PC-9 (cell line): ENCODE results near the gene CCR5. TPM values are rescaled to one million over a fixed set of nuclear protein-coding genes. Genes with fewer than 3 reads are reported as not detected.

Source experiments
- BruUV-seq: library from RNA; stranded (reverse); fragments of 400-500 nt; replicated peaks from 2 replicates; lab custom pipeline; 2021; lab: Mats Ljungman, UMichigan
- CTCF ChIA-PET: fragments of 300-600 bp; sonication (Branson Sonifier 250); formaldehyde crosslinking; loops from one replicate; lab custom pipeline; 2022; ENCODE audit warnings: antibody characterized with exemption; lab: Charles Lee
- POLR2A ChIA-PET: fragments of 300-600 bp; sonication (Branson Sonifier 250); formaldehyde crosslinking; loops from one replicate; lab custom pipeline; 2022; ENCODE audit warnings: antibody characterized with exemption; ENCODE audit not compliant: unreplicated experiment; lab: Charles Lee
- DNase-seq, 2 experiments: peaks; one replicate each; pipeline versions ENCODE4 v3.0.0 to v3.0.0-alpha.2; 2015 to 2022; ENCODE audit warnings: mixed read lengths in 1 of 2
- H2AFZ ChIP-seq: fragments of 200-600 bp; sonication (generic); 2 replicates; pipeline ENCODE4 v1.8.1; 2017; ENCODE audit warnings: antibody characterized with exemption
- H3F3A ChIP-seq: fragments of 200-600 bp; sonication (generic); 2 replicates; pipeline ENCODE4 v1.8.1; 2017; ENCODE audit warnings: antibody characterized with exemption, mild to moderate bottlenecking, low read depth; ENCODE audit not compliant: insufficient read depth
- H3K27ac ChIP-seq: fragments of 200-600 bp; sonication (generic); 2 replicates; pipeline ENCODE4 v1.6.1; 2016; ENCODE audit warnings: mixed run types
- H3K27me3 ChIP-seq: fragments of 200-600 bp; sonication (generic); 2 replicates; pipeline ENCODE4 v1.6.1; 2016; ENCODE audit warnings: low read depth, mixed run types; ENCODE audit not compliant: insufficient read depth
- H3K36me3 ChIP-seq: fragments of 200-600 bp; sonication (generic); 2 replicates; pipeline ENCODE4 v1.6.1; 2016; ENCODE audit warnings: low read depth, mixed run types
- H3K4me1 ChIP-seq: fragments of 200-600 bp; sonication (generic); replicated peaks from 2 replicates; pipeline ENCODE4 v1.6.1; 2016; ENCODE audit warnings: mixed run types; ENCODE audit not compliant: insufficient read depth
- H3K4me2 ChIP-seq: fragments of 200-600 bp; sonication (generic); 2 replicates; pipeline ENCODE4 v1.6.1; 2017; ENCODE audit warnings: mixed run types
- H3K4me3 ChIP-seq: fragments of 200-600 bp; sonication (generic); 2 replicates; pipeline ENCODE4 v1.6.1; 2016; ENCODE audit warnings: mixed run types
- H3K79me2 ChIP-seq: fragments of 200-600 bp; sonication (generic); 2 replicates; pipeline ENCODE4 v1.6.1; 2017; ENCODE audit warnings: low read depth, mixed run types
- H3K9me2 ChIP-seq: fragments of 200-600 bp; sonication (generic); 2 replicates; pipeline ENCODE4 v1.8.1; 2017; ENCODE audit warnings: mild to moderate bottlenecking; ENCODE audit not compliant: insufficient read depth
- H3K9me3 ChIP-seq: fragments of 200-600 bp; sonication (generic); 2 replicates; pipeline ENCODE4 v1.8.1; 2016; ENCODE audit warnings: low read depth; ENCODE audit not compliant: insufficient read depth
- H4K20me1 ChIP-seq: fragments of 200-600 bp; sonication (generic); 2 replicates; pipeline ENCODE4 v1.8.1; 2017; ENCODE audit not compliant: insufficient read depth
- EZH2 ChIP-seq: fragments of 200-600 bp; sonication (generic); IDR thresholded peaks from 2 replicates; pipeline ENCODE4 v1.8.0; 2017; ENCODE audit warnings: antibody characterized with exemption, low read depth
- intact Hi-C: fragments of 100-400 bp; cut with micrococcal nuclease; formaldehyde crosslinking; loops from one replicate; pipeline ENCODE4 v1.10.0; 2022; ENCODE audit not compliant: unreplicated experiment
- total RNA-seq: library from RNA; stranded (reverse); gene quantifications from 2 replicates; pipeline ENCODE4 v1.2.3, GENCODE V29; 2021
- TF ChIP-seq, protein P1 (sequence below): fragments of 200-600 bp; sonication (generic); conservative IDR thresholded peaks from 2 replicates; pipeline ENCODE4 v1.6.1; 2017; ENCODE audit warnings: mixed run types, antibody characterized with exemption, mild to moderate bottlenecking, moderate library complexity

CCR5 gene
- total RNA-seq, 1 experiment from 2014 or later: not detected

DNA sequence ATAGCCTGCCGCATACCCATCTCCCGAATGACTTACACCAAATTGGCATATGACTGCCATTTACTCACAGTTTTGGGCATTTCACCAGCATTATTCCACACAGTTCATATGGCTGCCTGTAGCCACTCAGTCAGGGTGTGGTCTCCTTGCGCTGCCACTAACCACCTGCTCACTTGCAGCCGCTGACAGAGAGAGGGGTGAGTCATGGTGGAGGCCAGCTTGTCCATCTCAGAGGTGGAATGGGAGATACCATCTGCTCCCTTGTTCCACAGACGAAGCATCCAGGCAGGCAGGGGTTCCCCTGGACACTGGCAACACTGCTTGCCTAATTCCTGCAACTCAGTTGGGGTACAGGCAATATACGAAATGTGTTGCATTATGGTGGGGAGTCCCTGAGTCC is 51.9 kb downstream of the CCR5 start:
- H3K4me2 ChIP-seq: peak overlapping the region; percentile 54
- H3K79me2 ChIP-seq: peaks cover 3% of the 10 kb centered on the region; the same call in 1 of the 2 replicates
- DNase-seq: peak; percentile 79 to 88
- H3F3A ChIP-seq: peaks cover 25% of the 10 kb centered on the region
- H3K9me3 ChIP-seq: no peaks in the 10 kb centered on the region
- CTCF ChIA-PET: no interaction called here
- POLR2A ChIA-PET: no interaction called here
- TF ChIP-seq EZH2: no peak
- TF ChIP-seq, protein P1, sequence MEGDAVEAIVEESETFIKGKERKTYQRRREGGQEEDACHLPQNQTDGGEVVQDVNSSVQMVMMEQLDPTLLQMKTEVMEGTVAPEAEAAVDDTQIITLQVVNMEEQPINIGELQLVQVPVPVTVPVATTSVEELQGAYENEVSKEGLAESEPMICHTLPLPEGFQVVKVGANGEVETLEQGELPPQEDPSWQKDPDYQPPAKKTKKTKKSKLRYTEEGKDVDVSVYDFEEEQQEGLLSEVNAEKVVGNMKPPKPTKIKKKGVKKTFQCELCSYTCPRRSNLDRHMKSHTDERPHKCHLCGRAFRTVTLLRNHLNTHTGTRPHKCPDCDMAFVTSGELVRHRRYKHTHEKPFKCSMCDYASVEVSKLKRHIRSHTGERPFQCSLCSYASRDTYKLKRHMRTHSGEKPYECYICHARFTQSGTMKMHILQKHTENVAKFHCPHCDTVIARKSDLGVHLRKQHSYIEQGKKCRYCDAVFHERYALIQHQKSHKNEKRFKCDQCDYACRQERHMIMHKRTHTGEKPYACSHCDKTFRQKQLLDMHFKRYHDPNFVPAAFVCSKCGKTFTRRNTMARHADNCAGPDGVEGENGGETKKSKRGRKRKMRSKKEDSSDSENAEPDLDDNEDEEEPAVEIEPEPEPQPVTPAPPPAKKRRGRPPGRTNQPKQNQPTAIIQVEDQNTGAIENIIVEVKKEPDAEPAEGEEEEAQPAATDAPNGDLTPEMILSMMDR: no peak
- BruUV-seq: no TSS peak
- H3K27me3 ChIP-seq: no peaks in the 10 kb centered on the region
- H3K4me1 ChIP-seq: peaks cover 50% of the 10 kb centered on the region
- H3K27ac ChIP-seq: peak overlapping the region; percentile 71
- H3K4me3 ChIP-seq: peak overlapping the region; percentile 8; the same call in 1 of the 2 replicates
- H3K36me3 ChIP-seq: no peaks in the 10 kb centered on the region
- intact Hi-C loops: no loop called here
- H4K20me1 ChIP-seq: no peaks in the 10 kb centered on the region
- no peak overlapping the region for H2AFZ ChIP-seq
- H3K9me2 ChIP-seq: no peaks in the 10 kb centered on the region

DNA sequence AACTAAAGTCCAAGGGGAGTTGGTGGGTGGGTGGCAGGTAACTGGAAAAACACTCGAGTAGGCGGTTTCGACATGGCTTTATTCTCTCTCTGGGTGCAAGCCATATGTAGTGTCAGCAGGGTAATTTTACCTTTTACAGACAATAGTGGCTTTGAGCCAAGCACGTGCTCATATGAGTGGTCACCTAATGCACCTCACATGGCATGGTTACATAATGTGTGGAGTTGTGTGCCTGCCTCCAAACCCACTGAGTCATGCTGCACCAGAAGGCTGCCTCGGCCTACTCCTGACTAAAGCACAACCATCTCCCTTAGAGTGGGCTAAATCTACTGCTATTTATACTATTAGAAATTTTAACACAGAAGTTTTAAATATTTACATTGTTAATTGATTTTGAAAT is 52.8 kb downstream of the CCR5 start:
- CTCF ChIA-PET: no interaction called here
- intact Hi-C loops: no loop called here
- BruUV-seq: no TSS peak

More for the DNA sequence above, 52.8 kb downstream of the CCR5 start:
- Histone ChIP-seq H3K4me3 (no peak overlapping the region), H3K9me3 (no peaks in the 10 kb centered on the region), H3K9me2 (no peaks in the 10 kb centered on the region), H3K4me1 (peaks cover 60% of the 10 kb centered on the region), H4K20me1 (no peaks in the 10 kb centered on the region), H3K36me3 (no peaks in the 10 kb centered on the region), H3K79me2 (peaks cover 7% of the 10 kb centered on the region; the same call in 1 of the 2 replicates), H3K4me2 (peak overlapping the region; percentile 54), H3F3A (peaks cover 35% of the 10 kb centered on the region), H3K27me3 (no peaks in the 10 kb centered on the region), H2AFZ (no peak overlapping the region), H3K27ac (peak overlapping the region; percentile 71)
- no peak for TF ChIP-seq EZH2
- TF ChIP-seq, protein P1: no peak
- peak; percentile 48 to 70 for DNase-seq
- POLR2A ChIA-PET: no interaction called here

Other genes with a start within 250 kb of the CCR5 start
- gene CCR1, start 162.6 kb upstream of the CCR5 start, total RNA-seq: 0.28 TPM in 1 of 2 replicates, not detected in the other
- gene CCR3, start 128.5 kb upstream of the CCR5 start, total RNA-seq: 1.7 and 3.1 TPM in 2 replicates
- not detected in 2 replicates for gene CCR2, start 16.8 kb upstream of the CCR5 start, total RNA-seq
- gene CCRL2, start 36.3 kb downstream of the CCR5 start, total RNA-seq: 1.2 TPM in 2 replicates
- not detected in 2 replicates for gene LTF, start 94.0 kb downstream of the CCR5 start, total RNA-seq
- gene RTP3, start 127.0 kb downstream of the CCR5 start, total RNA-seq: not detected in 2 replicates
- gene LRRC2, start 195.4 kb downstream of the CCR5 start, total RNA-seq: 0.08 and 0.22 TPM in 2 replicates
- not detected in 2 replicates for gene FAM240A, start 241.6 kb downstream of the CCR5 start, total RNA-seq